GM21723 (cell line): Measurements from ENCODE around the gene SERPIND1.
"Not testable (repeated sequence)": the region's sequence is repeated elsewhere in the genome, so short reads cannot be mapped to it uniquely, and the experiment has no call there.

ENCODE experiments used
- ATAC-seq: cut with Tn5 transposase; IDR thresholded peaks from one replicate; pipeline ENCODE4 v1.9.1; 2021; ENCODE audit warnings: mild to moderate bottlenecking, moderate library complexity; ENCODE audit not compliant: unreplicated experiment

The SERPIND1 gene

GRCh38 chr22:20811171-20811570, 37.3 kb downstream of the SERPIND1 start:
- no peak for ATAC-seq

- ATAC-seq = no peak
These were observed 38.2 kb downstream of the SERPIND1 start for GRCh38 chr22:20811971-20812660.

GRCh38 chr22:20813056-20813455, 39.1 kb downstream of the SERPIND1 start:
- ATAC-seq = no peak

- no peak for ATAC-seq
These were observed 40.4 kb downstream of the SERPIND1 start for GRCh38 chr22:20814221-20814808.

GRCh38 chr22:20815477-20816050, 41.7 kb downstream of the SERPIND1 start:
- ATAC-seq = no peak

GRCh38 chr22:20816559-20816958, 42.6 kb downstream of the SERPIND1 start:
- no peak for ATAC-seq

GRCh38 chr22:20818471-20818870, 44.6 kb downstream of the SERPIND1 start:
- ATAC-seq = no peak

- no peak for ATAC-seq
These were observed 45.6 kb downstream of the SERPIND1 start for GRCh38 chr22:20819471-20819870.

- ATAC-seq = not testable (repeated sequence)
These were observed 47.9 kb downstream of the SERPIND1 start for GRCh38 chr22:20821717-20822239.

GRCh38 chr22:20822240-20822639, 48.3 kb downstream of the SERPIND1 start:
- ATAC-seq = no peak

- ATAC-seq = no peak
These were observed 49.4 kb downstream of the SERPIND1 start for GRCh38 chr22:20823264-20823663.

GRCh38 chr22:20825216-20825615, 51.3 kb downstream of the SERPIND1 start:
- ATAC-seq = not testable (repeated sequence)

- ATAC-seq = no peak
These were observed 51.7 kb downstream of the SERPIND1 start for GRCh38 chr22:20825624-20826023.

GRCh38 chr22:20826373-20827152, 52.6 kb downstream of the SERPIND1 start:
- ATAC-seq = not testable (repeated sequence)

GRCh38 chr22:20829491-20830134, 55.7 kb downstream of the SERPIND1 start:
- no peak for ATAC-seq

- ATAC-seq = no peak
These were observed 59.3 kb downstream of the SERPIND1 start for GRCh38 chr22:20833225-20833665.

GRCh38 chr22:20834206-20834605, 60.3 kb downstream of the SERPIND1 start:
- ATAC-seq = no peak

GRCh38 chr22:20834725-20835124, 60.8 kb downstream of the SERPIND1 start:
- no peak for ATAC-seq
